Right lobe of liver (tissue), 6 donors: ENCODE data around the gene FOXK2. TPM values are rescaled to one million over a fixed set of nuclear protein-coding genes. Genes with fewer than 3 reads are reported as not detected.

ENCODE experiments used
- ATAC-seq, 4 donors: fragments of 200-7000 bp; cut with Tn5 transposase; one replicate each; pipeline ENCODE4 v1.9.1; 2020; ENCODE audit warnings: mild to moderate bottlenecking in 4 of 4, moderate library complexity in 4 of 4
- DNase-seq, 3 donors: peaks; one replicate each; pipeline ENCODE4 v3.0.0-alpha.2; 2020
- H3K27ac ChIP-seq, 3 donors: fragments of 200-600 bp; one replicate each; pipeline ENCODE4 v1.8.0; 2022
- H3K27me3 ChIP-seq, 2 donors: fragments of 200-600 bp; one replicate each; pipeline ENCODE4 v1.8.0; 2022
- H3K36me3 ChIP-seq, 4 donors: fragments of 200-600 bp; sonication (generic) in 1 of 4; one replicate each; pipeline versions ENCODE4 v1.5.1 to v1.8.0; 2017 to 2022; ENCODE audit warnings: control low read depth in 1 of 4
- H3K4me1 ChIP-seq, 4 donors: fragments of 200-600 bp; sonication (generic) in 1 of 4; one replicate each; pipeline versions ENCODE4 v1.5.1 to v1.8.0; 2017 to 2022; ENCODE audit warnings: control low read depth in 1 of 4
- H3K4me3 ChIP-seq, 3 donors: fragments of 200-600 bp; one replicate each; pipeline ENCODE4 v1.8.0; 2022
- H3K9me3 ChIP-seq, 4 donors: fragments of 200-600 bp; sonication (generic) in 1 of 4; one replicate each; pipeline versions ENCODE4 v1.5.1 to v1.8.0; 2017 to 2022; ENCODE audit warnings: control low read depth in 1 of 4
- CTCF ChIP-seq, 4 donors: fragments of 200-600 bp in 3 of 4; fragments of 450-650 bp in 1 of 4; IDR thresholded peaks; one replicate each; pipeline versions ENCODE4 v1.5.1 to v1.8.0; 2016 to 2022; ENCODE audit warnings: antibody characterized with exemption in 4 of 4, mild to moderate bottlenecking in 2 of 4
- POLR2A ChIP-seq: fragments of 450-650 bp; IDR thresholded peaks from one replicate; pipeline ENCODE4 v1.6.1; 2017; ENCODE audit warnings: antibody characterized with exemption, mild to moderate bottlenecking
- WGBS: methylation state at CpG from one replicate; pipeline ENCODE4 v1.1.6; 2018; ENCODE audit warnings: low coverage, low lambda C conversion rate; ENCODE audit not compliant: insufficient coverage; ENCODE audit errors: missing lambda C conversion rate; 5-methylcytosine and 5-hydroxymethylcytosine counted together
- intact Hi-C, 2 donors: fragments of 100-400 bp; cut with DNase I; formaldehyde crosslinking; loops; one replicate each; pipeline versions ENCODE4 v1.11.2 to v1.14.1; 2022
- total RNA-seq, 6 experiments: library from RNA; depleted of rRNA in 2 of 6; stranded (reverse); fragments of >200 nt in 2 of 6; fragmentation: NEBNext Ultra II Directional in 3 of 6; extraction: Animal tissue kit (Norgen Biotek cat#: 25700) in 3 of 6; gene quantifications; one replicate each; pipeline versions ENCODE4 v1.1.0 to v1.2.4, GENCODE V29; 2016 to 2023
- donor health status: DM: no; HTN: yes; CAD: no.
- donor health status: DM: no; HTN: no; CAD: no.
- donor health status: DM: no; HTN: no; CAD: no.
- donor health status: DM: no; HTN: yes; CAD: no.
- donor health status: DM: no; HTN: yes; CAD: no.

Gene FOXK2
- total RNA-seq, 6 experiments from 2014 or later: 14.1 to 20.5 (median 16.1) TPM

GRCh38 chr17:82642022-82642421 is 122.5 kb downstream of the FOXK2 start:
- no CpG with 5 or more reads among the region's 14 CpGs for WGBS
- TF ChIP-seq POLR2A: no peak
- ATAC-seq (no peak), DNase-seq (peak in 1 of 3 donors; percentile 20)
- Histone ChIP-seq H3K36me3 (peaks cover 0 to 38% (median 16%) of the 10 kb centered on the region in 4 donors), H3K9me3 (no peaks in the 10 kb centered on the region), H3K27me3 (no peaks in the 10 kb centered on the region), H3K4me3 (no peak overlapping the region), H3K4me1 (peaks cover 0 to 8% (median 3%) of the 10 kb centered on the region in 4 donors), H3K27ac (no peak overlapping the region)
- intact Hi-C loops: no loop called here

- no peak for ATAC-seq
- Histone ChIP-seq H3K4me3 (no peak overlapping the region), H3K27me3 (no peaks in the 10 kb centered on the region), H3K9me3 (no peaks in the 10 kb centered on the region), H3K36me3 (peaks cover 0 to 38% (median 13%) of the 10 kb centered on the region in 4 donors), H3K27ac (no peak overlapping the region), H3K4me1 (peaks cover 0 to 12% (median 4%) of the 10 kb centered on the region in 4 donors)
- DNase-seq: no peak
- intact Hi-C loops: no loop called here
- 74% methylated on average over 2 of the region's 5 CpGs for WGBS
- TF ChIP-seq POLR2A: no peak
- no peak for TF ChIP-seq CTCF (IDR thresholded peaks at IDR 0.05)
Observed at GRCh38 chr17:82644148-82644547, 124.6 kb downstream of the FOXK2 start.

- ATAC-seq (no peak), DNase-seq (no peak)
- H3K9me3 ChIP-seq: no peaks in the 10 kb centered on the region
- intact Hi-C loops: no loop called here
- 100% methylated on average over 4 of the region's 4 CpGs for WGBS
- peaks cover 0 to 38% (median 13%) of the 10 kb centered on the region in 4 donors for H3K36me3 ChIP-seq
- H3K4me1 ChIP-seq: peaks cover 0 to 12% (median 4%) of the 10 kb centered on the region in 4 donors
- no peaks in the 10 kb centered on the region for H3K27me3 ChIP-seq
- no peak for TF ChIP-seq POLR2A
- no peak overlapping the region for H3K27ac ChIP-seq
- H3K4me3 ChIP-seq: no peak overlapping the region
Observed at GRCh38 chr17:82645516-82645915, 126.0 kb downstream of the FOXK2 start.

- intact Hi-C loops: no loop called here
- ATAC-seq: peak; percentile 7 to 26 (median 20)
- H3K36me3 ChIP-seq: peaks cover 0 to 18% (median 9%) of the 10 kb centered on the region in 4 donors
Observed at GRCh38 chr17:82647593-82648164, 128.1 kb downstream of the FOXK2 start.

GRCh38 chr17:82648165-82648668 is 128.7 kb downstream of the FOXK2 start, which contains the start of gene WDR45B:
Gene WDR45B (minus strand): TSS chr17:82648444. CDS start chr17:82648340, 104 bp downstream.
- intact Hi-C loops: no loop called here
- Histone ChIP-seq H3K27ac (peak within 1 kb of the TSS; percentile 79 to 99 (median 92)), H3K9me3 (no peaks in the 10 kb centered on the region), H3K36me3 (peaks cover 0 to 13% (median 8%) of the 10 kb centered on the region in 4 donors), H3K27me3 (no peaks in the 10 kb centered on the region), H3K4me1 (peaks cover 0 to 12% (median 4%) of the 10 kb centered on the region in 4 donors), H3K4me3 (peak within 1 kb of the TSS; percentile 88 to 100 (median 90))
- TF ChIP-seq CTCF (IDR thresholded peaks at IDR 0.05): no peak
- TF ChIP-seq POLR2A: peak; percentile 95
- 2% methylated on average over 27 of the region's 67 CpGs for WGBS
- DNase-seq (peak; percentile 95 to 97 (median 96)), ATAC-seq (peak; percentile 89 to 95 (median 94))

More at GRCh38 chr17:82647593-82648164, 128.1 kb downstream of the FOXK2 start:
- Histone ChIP-seq H3K27me3 (no peaks in the 10 kb centered on the region), H3K27ac (peak overlapping the region; percentile 79 to 99 (median 92)), H3K4me3 (peak overlapping the region; percentile 88 to 100 (median 90)), H3K4me1 (peaks cover 0 to 12% (median 4%) of the 10 kb centered on the region in 4 donors), H3K9me3 (no peaks in the 10 kb centered on the region)
- TF ChIP-seq CTCF (IDR thresholded peaks at IDR 0.05) (no peak), POLR2A (no peak)
- under 1% methylated on average over 17 of the region's 54 CpGs for WGBS
- DNase-seq: peak; percentile 57 to 69 (median 58)
